ENCODE measurements around the gene AFF3. TPM values are rescaled to one million over a fixed set of nuclear protein-coding genes. Genes with fewer than 3 reads are reported as not detected.

The AFF3 gene
- total and polyA plus RNA-seq, 10 of the 15 experiments (the other 5 are each of a cell fraction or from before 2014, with no cell fraction given) = 0.26 to 5.5 (median 3.0) TPM

DNA sequence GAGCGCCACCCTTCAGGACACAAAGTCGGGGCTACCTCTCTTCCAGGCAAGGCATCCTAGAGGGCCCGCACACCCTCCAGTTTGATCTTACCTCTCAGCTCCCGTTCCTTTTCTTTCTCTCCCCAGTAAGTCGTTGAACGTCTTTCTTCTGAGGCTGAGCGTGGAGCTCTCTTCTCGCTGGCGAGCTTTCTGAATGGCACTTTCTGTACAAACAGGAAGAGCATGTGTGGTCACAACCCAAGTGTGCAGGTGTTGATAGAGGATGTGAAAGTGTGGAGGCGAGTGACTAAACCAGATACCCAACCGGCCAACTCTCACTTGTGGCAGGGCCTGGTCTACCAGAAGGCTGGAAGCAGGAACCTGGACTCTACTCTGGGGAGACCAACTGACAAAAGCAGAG is at the start of gene AFF3 (continued):
- no peak for TF ChIP-seq ZNF384 (IDR thresholded peaks at IDR 0.05; ENCODE audit: borderline replicate concordance, low read depth, low read length)
- TF ChIP-seq, protein P1, sequence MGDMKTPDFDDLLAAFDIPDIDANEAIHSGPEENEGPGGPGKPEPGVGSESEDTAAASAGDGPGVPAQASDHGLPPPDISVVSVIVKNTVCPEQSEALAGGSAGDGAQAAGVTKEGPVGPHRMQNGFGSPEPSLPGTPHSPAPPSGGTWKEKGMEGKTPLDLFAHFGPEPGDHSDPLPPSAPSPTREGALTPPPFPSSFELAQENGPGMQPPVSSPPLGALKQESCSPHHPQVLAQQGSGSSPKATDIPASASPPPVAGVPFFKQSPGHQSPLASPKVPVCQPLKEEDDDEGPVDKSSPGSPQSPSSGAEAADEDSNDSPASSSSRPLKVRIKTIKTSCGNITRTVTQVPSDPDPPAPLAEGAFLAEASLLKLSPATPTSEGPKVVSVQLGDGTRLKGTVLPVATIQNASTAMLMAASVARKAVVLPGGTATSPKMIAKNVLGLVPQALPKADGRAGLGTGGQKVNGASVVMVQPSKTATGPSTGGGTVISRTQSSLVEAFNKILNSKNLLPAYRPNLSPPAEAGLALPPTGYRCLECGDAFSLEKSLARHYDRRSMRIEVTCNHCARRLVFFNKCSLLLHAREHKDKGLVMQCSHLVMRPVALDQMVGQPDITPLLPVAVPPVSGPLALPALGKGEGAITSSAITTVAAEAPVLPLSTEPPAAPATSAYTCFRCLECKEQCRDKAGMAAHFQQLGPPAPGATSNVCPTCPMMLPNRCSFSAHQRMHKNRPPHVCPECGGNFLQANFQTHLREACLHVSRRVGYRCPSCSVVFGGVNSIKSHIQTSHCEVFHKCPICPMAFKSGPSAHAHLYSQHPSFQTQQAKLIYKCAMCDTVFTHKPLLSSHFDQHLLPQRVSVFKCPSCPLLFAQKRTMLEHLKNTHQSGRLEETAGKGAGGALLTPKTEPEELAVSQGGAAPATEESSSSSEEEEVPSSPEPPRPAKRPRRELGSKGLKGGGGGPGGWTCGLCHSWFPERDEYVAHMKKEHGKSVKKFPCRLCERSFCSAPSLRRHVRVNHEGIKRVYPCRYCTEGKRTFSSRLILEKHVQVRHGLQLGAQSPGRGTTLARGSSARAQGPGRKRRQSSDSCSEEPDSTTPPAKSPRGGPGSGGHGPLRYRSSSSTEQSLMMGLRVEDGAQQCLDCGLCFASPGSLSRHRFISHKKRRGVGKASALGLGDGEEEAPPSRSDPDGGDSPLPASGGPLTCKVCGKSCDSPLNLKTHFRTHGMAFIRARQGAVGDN (IDR thresholded peaks at IDR 0.05) = no peak
- TF ChIP-seq POLR2AphosphoS2 (IDR thresholded peaks at IDR 0.05; ENCODE audit: low read depth, low read length) = no peak
- peak; percentile 46; the same call in 1 of the 2 replicates for TF ChIP-seq NR2F1 (conservative IDR thresholded peaks at IDR 0.05)
- TF ChIP-seq, protein P2, sequence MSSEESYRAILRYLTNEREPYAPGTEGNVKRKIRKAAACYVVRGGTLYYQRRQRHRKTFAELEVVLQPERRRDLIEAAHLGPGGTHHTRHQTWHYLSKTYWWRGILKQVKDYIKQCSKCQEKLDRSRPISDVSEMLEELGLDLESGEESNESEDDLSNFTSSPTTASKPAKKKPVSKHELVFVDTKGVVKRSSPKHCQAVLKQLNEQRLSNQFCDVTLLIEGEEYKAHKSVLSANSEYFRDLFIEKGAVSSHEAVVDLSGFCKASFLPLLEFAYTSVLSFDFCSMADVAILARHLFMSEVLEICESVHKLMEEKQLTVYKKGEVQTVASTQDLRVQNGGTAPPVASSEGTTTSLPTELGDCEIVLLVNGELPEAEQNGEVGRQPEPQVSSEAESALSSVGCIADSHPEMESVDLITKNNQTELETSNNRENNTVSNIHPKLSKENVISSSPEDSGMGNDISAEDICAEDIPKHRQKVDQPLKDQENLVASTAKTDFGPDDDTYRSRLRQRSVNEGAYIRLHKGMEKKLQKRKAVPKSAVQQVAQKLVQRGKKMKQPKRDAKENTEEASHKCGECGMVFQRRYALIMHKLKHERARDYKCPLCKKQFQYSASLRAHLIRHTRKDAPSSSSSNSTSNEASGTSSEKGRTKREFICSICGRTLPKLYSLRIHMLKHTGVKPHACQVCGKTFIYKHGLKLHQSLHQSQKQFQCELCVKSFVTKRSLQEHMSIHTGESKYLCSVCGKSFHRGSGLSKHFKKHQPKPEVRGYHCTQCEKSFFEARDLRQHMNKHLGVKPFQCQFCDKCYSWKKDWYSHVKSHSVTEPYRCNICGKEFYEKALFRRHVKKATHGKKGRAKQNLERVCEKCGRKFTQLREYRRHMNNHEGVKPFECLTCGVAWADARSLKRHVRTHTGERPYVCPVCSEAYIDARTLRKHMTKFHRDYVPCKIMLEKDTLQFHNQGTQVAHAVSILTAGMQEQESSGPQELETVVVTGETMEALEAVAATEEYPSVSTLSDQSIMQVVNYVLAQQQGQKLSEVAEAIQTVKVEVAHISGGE (CRISPR knock-in tag; IDR thresholded peaks at IDR 0.05) = no peak
- TF ChIP-seq EGR1 (IDR thresholded peaks at IDR 0.05; ENCODE audit: borderline replicate concordance in 1 of 2, low read depth in 2 of 2, low read length in 2 of 2) = peak in 1 of 2 experiments; percentile 85; a peak in 2 of 3 replicates
- TF ChIP-seq IKZF2 (IDR thresholded peaks at IDR 0.05) = peak; percentile 68
- TF ChIP-seq, protein P3, sequence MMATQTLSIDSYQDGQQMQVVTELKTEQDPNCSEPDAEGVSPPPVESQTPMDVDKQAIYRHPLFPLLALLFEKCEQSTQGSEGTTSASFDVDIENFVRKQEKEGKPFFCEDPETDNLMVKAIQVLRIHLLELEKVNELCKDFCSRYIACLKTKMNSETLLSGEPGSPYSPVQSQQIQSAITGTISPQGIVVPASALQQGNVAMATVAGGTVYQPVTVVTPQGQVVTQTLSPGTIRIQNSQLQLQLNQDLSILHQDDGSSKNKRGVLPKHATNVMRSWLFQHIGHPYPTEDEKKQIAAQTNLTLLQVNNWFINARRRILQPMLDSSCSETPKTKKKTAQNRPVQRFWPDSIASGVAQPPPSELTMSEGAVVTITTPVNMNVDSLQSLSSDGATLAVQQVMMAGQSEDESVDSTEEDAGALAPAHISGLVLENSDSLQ (IDR thresholded peaks at IDR 0.05) = peak; percentile 44; the same call in 1 of the 2 replicates
- peak; percentile 61 for TF ChIP-seq POLR2A (IDR thresholded peaks at IDR 0.05; ENCODE audit: low read depth, low read length)
- peak; percentile 49 for TF ChIP-seq SP1 (IDR thresholded peaks at IDR 0.05; ENCODE audit: low read depth, low read length)
- TF ChIP-seq, protein P4, sequence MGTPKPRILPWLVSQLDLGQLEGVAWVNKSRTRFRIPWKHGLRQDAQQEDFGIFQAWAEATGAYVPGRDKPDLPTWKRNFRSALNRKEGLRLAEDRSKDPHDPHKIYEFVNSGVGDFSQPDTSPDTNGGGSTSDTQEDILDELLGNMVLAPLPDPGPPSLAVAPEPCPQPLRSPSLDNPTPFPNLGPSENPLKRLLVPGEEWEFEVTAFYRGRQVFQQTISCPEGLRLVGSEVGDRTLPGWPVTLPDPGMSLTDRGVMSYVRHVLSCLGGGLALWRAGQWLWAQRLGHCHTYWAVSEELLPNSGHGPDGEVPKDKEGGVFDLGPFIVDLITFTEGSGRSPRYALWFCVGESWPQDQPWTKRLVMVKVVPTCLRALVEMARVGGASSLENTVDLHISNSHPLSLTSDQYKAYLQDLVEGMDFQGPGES (IDR thresholded peaks at IDR 0.05) = no peak
- TF ChIP-seq YY1 (IDR thresholded peaks at IDR 0.05; ENCODE audit: low read depth, low read length) = peak; percentile 51; the same call in 1 of the 2 replicates
- no peak for TF ChIP-seq MXI1 (IDR thresholded peaks at IDR 0.05; ENCODE audit: low read depth, low read length)
- no peak for TF ChIP-seq ESRRA (IDR thresholded peaks at IDR 0.05; ENCODE audit: low read length)
- TF ChIP-seq CHD4 (IDR thresholded peaks at IDR 0.05) = no peak
- TF ChIP-seq, protein P5, sequence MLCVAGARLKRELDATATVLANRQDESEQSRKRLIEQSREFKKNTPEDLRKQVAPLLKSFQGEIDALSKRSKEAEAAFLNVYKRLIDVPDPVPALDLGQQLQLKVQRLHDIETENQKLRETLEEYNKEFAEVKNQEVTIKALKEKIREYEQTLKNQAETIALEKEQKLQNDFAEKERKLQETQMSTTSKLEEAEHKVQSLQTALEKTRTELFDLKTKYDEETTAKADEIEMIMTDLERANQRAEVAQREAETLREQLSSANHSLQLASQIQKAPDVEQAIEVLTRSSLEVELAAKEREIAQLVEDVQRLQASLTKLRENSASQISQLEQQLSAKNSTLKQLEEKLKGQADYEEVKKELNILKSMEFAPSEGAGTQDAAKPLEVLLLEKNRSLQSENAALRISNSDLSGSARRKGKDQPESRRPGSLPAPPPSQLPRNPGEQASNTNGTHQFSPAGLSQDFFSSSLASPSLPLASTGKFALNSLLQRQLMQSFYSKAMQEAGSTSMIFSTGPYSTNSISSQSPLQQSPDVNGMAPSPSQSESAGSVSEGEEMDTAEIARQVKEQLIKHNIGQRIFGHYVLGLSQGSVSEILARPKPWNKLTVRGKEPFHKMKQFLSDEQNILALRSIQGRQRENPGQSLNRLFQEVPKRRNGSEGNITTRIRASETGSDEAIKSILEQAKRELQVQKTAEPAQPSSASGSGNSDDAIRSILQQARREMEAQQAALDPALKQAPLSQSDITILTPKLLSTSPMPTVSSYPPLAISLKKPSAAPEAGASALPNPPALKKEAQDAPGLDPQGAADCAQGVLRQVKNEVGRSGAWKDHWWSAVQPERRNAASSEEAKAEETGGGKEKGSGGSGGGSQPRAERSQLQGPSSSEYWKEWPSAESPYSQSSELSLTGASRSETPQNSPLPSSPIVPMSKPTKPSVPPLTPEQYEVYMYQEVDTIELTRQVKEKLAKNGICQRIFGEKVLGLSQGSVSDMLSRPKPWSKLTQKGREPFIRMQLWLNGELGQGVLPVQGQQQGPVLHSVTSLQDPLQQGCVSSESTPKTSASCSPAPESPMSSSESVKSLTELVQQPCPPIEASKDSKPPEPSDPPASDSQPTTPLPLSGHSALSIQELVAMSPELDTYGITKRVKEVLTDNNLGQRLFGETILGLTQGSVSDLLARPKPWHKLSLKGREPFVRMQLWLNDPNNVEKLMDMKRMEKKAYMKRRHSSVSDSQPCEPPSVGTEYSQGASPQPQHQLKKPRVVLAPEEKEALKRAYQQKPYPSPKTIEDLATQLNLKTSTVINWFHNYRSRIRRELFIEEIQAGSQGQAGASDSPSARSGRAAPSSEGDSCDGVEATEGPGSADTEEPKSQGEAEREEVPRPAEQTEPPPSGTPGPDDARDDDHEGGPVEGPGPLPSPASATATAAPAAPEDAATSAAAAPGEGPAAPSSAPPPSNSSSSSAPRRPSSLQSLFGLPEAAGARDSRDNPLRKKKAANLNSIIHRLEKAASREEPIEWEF (IDR thresholded peaks at IDR 0.05; ENCODE audit: insufficient replicate concordance, low read depth, low read length) = no peak

All from GM12878 (cell line).